ENCODE results near the gene HIPK2. TPM values are rescaled to one million over a fixed set of nuclear protein-coding genes. Genes with fewer than 3 reads are reported as not detected.

Gene HIPK2
- total RNA-seq, 1 experiment from 2014 or later, result 0.17 TPM

- in situ Hi-C loops (cut with HindIII; ENCODE audit: low sequenced_read_pairs), result no loop called here
- DNase-seq (ENCODE audit: low spot score), result no peak
Measured at GRCh38 chr7:139647085-139647484, 130.7 kb downstream of the HIPK2 start.

GRCh38 chr7:139646566-139646965, 131.2 kb downstream of the HIPK2 start:
- in situ Hi-C loops (cut with HindIII; ENCODE audit: low sequenced_read_pairs), result no loop called here
- DNase-seq (ENCODE audit: low spot score), result no peak

- in situ Hi-C loops (cut with HindIII; ENCODE audit: low sequenced_read_pairs), result no loop called here
- DNase-seq (ENCODE audit: low spot score), result peak; percentile 82
Measured at GRCh38 chr7:139645572-139646523, 131.9 kb downstream of the HIPK2 start.

GRCh38 chr7:139643951-139644585, 133.7 kb downstream of the HIPK2 start:
- in situ Hi-C loops (cut with HindIII; ENCODE audit: low sequenced_read_pairs), result no loop called here

GRCh38 chr7:139642283-139642682, 135.5 kb downstream of the HIPK2 start:
- in situ Hi-C loops (cut with HindIII; ENCODE audit: low sequenced_read_pairs), result no loop called here
- DNase-seq (ENCODE audit: low spot score), result no peak

More at GRCh38 chr7:139643951-139644585, 133.7 kb downstream of the HIPK2 start:
- DNase-seq (ENCODE audit: low spot score), result no peak

GRCh38 chr7:139641337-139641992, 136.3 kb downstream of the HIPK2 start:
- in situ Hi-C loops (cut with HindIII; ENCODE audit: low sequenced_read_pairs), result no loop called here
- no peak for DNase-seq (ENCODE audit: low spot score)

GRCh38 chr7:139640681-139641080, 137.1 kb downstream of the HIPK2 start:
- no peak for DNase-seq (ENCODE audit: low spot score)
- in situ Hi-C loops (cut with HindIII; ENCODE audit: low sequenced_read_pairs), result no loop called here

GRCh38 chr7:139639563-139639962, 138.2 kb downstream of the HIPK2 start:
- no peak for DNase-seq (ENCODE audit: low spot score)
- in situ Hi-C loops (cut with HindIII; ENCODE audit: low sequenced_read_pairs), result no loop called here

GRCh38 chr7:139635526-139636302, 142.1 kb downstream of the HIPK2 start:
- in situ Hi-C loops (cut with HindIII; ENCODE audit: low sequenced_read_pairs), result no loop called here
- no peak for DNase-seq (ENCODE audit: low spot score)

GRCh38 chr7:139634087-139634486, 143.7 kb downstream of the HIPK2 start:
- in situ Hi-C loops (cut with HindIII; ENCODE audit: low sequenced_read_pairs), result no loop called here
- no peak for DNase-seq (ENCODE audit: low spot score)

GRCh38 chr7:139631520-139632031, 146.2 kb downstream of the HIPK2 start:
- in situ Hi-C loops (cut with HindIII; ENCODE audit: low sequenced_read_pairs), result no loop called here
- no peak for DNase-seq (ENCODE audit: low spot score)

GRCh38 chr7:139630643-139631519, 146.9 kb downstream of the HIPK2 start:
- in situ Hi-C loops (cut with HindIII; ENCODE audit: low sequenced_read_pairs), result no loop called here
- no peak for DNase-seq (ENCODE audit: low spot score)

- no peak for DNase-seq (ENCODE audit: low spot score)
- in situ Hi-C loops (cut with HindIII; ENCODE audit: low sequenced_read_pairs), result no loop called here
Measured at GRCh38 chr7:139629392-139630082, 148.3 kb downstream of the HIPK2 start.

GRCh38 chr7:139627831-139628230, 150.0 kb downstream of the HIPK2 start:
- in situ Hi-C loops (cut with HindIII; ENCODE audit: low sequenced_read_pairs), result no loop called here
- DNase-seq (ENCODE audit: low spot score), result no peak

- no peak for DNase-seq (ENCODE audit: low spot score)
- in situ Hi-C loops (cut with HindIII; ENCODE audit: low sequenced_read_pairs), result no loop called here
Measured at GRCh38 chr7:139626817-139627216, 151.0 kb downstream of the HIPK2 start.

GRCh38 chr7:139623518-139623917, 154.3 kb downstream of the HIPK2 start:
- no peak for DNase-seq (ENCODE audit: low spot score)

GRCh38 chr7:139620676-139621344, 157.0 kb downstream of the HIPK2 start:
- DNase-seq (ENCODE audit: low spot score), result peak; percentile 16
- in situ Hi-C loops (cut with HindIII; ENCODE audit: low sequenced_read_pairs), result no loop called here

More at GRCh38 chr7:139623518-139623917, 154.3 kb downstream of the HIPK2 start:
- in situ Hi-C loops (cut with HindIII; ENCODE audit: low sequenced_read_pairs), result no loop called here

Measured in G401 (cell line).